H1 (cell line): Measurements from ENCODE around the gene LSM2. TPM values are rescaled to one million over a fixed set of nuclear protein-coding genes. Genes with fewer than 3 reads are reported as not detected.

Experiments used
- CTCF ChIA-PET: fragments of 300-600 bp; sonication (Branson Sonifier 250); formaldehyde crosslinking; loops from one replicate; lab custom pipeline; 2021; ENCODE audit not compliant: partially characterized antibody; lab: Charles Lee
- POLR2A ChIA-PET: fragments of 300-600 bp; sonication (Branson Sonifier 250); formaldehyde crosslinking; loops from one replicate; lab custom pipeline; 2021; ENCODE audit warnings: inconsistent platforms; ENCODE audit not compliant: partially characterized antibody; lab: Charles Lee
- DNase-seq, 2 experiments: peaks; one replicate each; pipeline versions ENCODE4 v3.0.0 to v3.0.0-alpha.2; 2010 to 2022; ENCODE audit warnings: low spot score in 2 of 2, low read depth in 1 of 2, mixed read lengths in 1 of 2
- FAIRE-seq: peaks from 2 replicates; lab custom pipeline; 2011; peaks lifted over from hg19 to GRCh38; lab: Jason Lieb, UNC
- H2AFZ ChIP-seq: 2 replicates; pipeline ENCODE4 v1.8.1; 2012; ENCODE audit warnings: low read length, inconsistent platforms
- H2AK5ac ChIP-seq: 2 replicates; pipeline ENCODE4 v1.6.1; 2013; ENCODE audit warnings: low read depth, low read length
- H2BK120ac ChIP-seq: replicated peaks from 2 replicates; pipeline ENCODE3; 2013; ENCODE audit warnings: low read depth, low read length, inconsistent platforms
- H2BK12ac ChIP-seq: 2 replicates; pipeline ENCODE4 v1.6.1; 2013; ENCODE audit warnings: low read depth, low read length
- H2BK15ac ChIP-seq: 2 replicates; pipeline ENCODE4 v1.6.1; 2013; ENCODE audit warnings: low read length
- H2BK20ac ChIP-seq: 2 replicates; pipeline ENCODE4 v1.6.1; 2013; ENCODE audit warnings: low read length
- H2BK5ac ChIP-seq: 2 replicates; pipeline ENCODE4 v1.6.1; 2013; ENCODE audit warnings: low read depth, low read length
- H3K14ac ChIP-seq: 2 replicates; pipeline ENCODE4 v1.6.1; 2013; ENCODE audit warnings: inconsistent platforms; ENCODE audit not compliant: insufficient read length
- H3K18ac ChIP-seq: 2 replicates; pipeline ENCODE4 v1.6.1; 2013; ENCODE audit warnings: low read length; ENCODE audit errors: extremely low read depth
- H3K23ac ChIP-seq: 2 replicates; pipeline ENCODE4 v1.6.1; 2013; ENCODE audit warnings: inconsistent platforms; ENCODE audit not compliant: insufficient read length
- H3K23me2 ChIP-seq: 2 replicates; pipeline ENCODE4 v1.6.1; 2013; ENCODE audit warnings: low read depth, low read length
- H3K27ac ChIP-seq: 2 replicates; pipeline ENCODE4 v1.6.1; 2011; ENCODE audit warnings: low read depth, low read length, inconsistent platforms
- H3K27me3 ChIP-seq, 4 experiments: replicated peaks in 1 of 4; 1 replicate in 1 of 4; 2 replicates in 3 of 4; pipeline versions ENCODE4 v1.6.1 to v1.8.1; 2011 to 2013; ENCODE audit warnings: low read length in 3 of 4, mild to moderate bottlenecking in 3 of 4, inconsistent platforms in 2 of 4, mixed read lengths in 2 of 4, moderate library complexity in 1 of 4; ENCODE audit not compliant: control insufficient read depth in 3 of 4, insufficient read depth in 3 of 4; ENCODE audit errors: extremely low read depth in 1 of 4
- H3K36me3 ChIP-seq, 4 experiments: 2 replicates each; pipeline versions ENCODE4 v1.6.1 to v1.8.1; 2011 to 2013; ENCODE audit warnings: mild to moderate bottlenecking in 4 of 4, low read length in 3 of 4, moderate library complexity in 2 of 4, control low read depth in 1 of 4, inconsistent platforms in 1 of 4; ENCODE audit not compliant: insufficient read depth in 4 of 4, control insufficient read depth in 2 of 4
- H3K4ac ChIP-seq: replicated peaks from 2 replicates; pipeline ENCODE3; 2013; ENCODE audit warnings: low read length, low read depth, mixed read lengths, inconsistent platforms; ENCODE audit not compliant: insufficient read length
- H3K4me1 ChIP-seq, 4 experiments: replicated peaks in 1 of 4; 1 replicate in 1 of 4; 2 replicates in 3 of 4; pipeline versions ENCODE4 v1.6.1 to v1.8.1; 2011 to 2013; ENCODE audit warnings: low read length in 3 of 4, inconsistent platforms in 2 of 4, mixed read lengths in 1 of 4; ENCODE audit not compliant: insufficient read depth in 4 of 4, control insufficient read depth in 3 of 4
- H3K4me2 ChIP-seq, 2 experiments: 2 replicates each; pipeline versions ENCODE4 v1.6.1 to v1.8.1; 2011 to 2013; ENCODE audit warnings: low read depth in 2 of 2, low read length in 2 of 2, control low read depth in 1 of 2, inconsistent platforms in 1 of 2, mild to moderate bottlenecking in 1 of 2; ENCODE audit not compliant: insufficient read depth in 1 of 2
- H3K4me3 ChIP-seq, 4 experiments: fragments of 200-600, 300-600 bp in 1 of 4; sonication (generic), shearing (Covaris generic), sonication (Bioruptor Twin) in 1 of 4; 2 replicates each; pipeline versions ENCODE4 v1.5.1 to v1.8.1; 2011 to 2016; ENCODE audit warnings: low read length in 4 of 4, low read depth in 3 of 4, control low read depth in 2 of 4, inconsistent platforms in 2 of 4, mild to moderate bottlenecking in 2 of 4, mixed read lengths in 1 of 4, moderate library complexity in 1 of 4; ENCODE audit not compliant: insufficient read depth in 2 of 4; ENCODE audit errors: extremely low read depth in 1 of 4
- H3K56ac ChIP-seq: replicated peaks from 2 replicates; pipeline ENCODE3; 2013; ENCODE audit warnings: low read depth, mild to moderate bottlenecking, mixed read lengths, low read length, inconsistent platforms; ENCODE audit not compliant: insufficient read length
- H3K79me1 ChIP-seq: 2 replicates; pipeline ENCODE4 v1.6.1; 2013; ENCODE audit warnings: low read depth, low read length, control low read depth
- H3K79me2 ChIP-seq, 2 experiments: 2 replicates each; pipeline versions ENCODE4 v1.6.1 to v1.8.1; 2012 to 2013; ENCODE audit warnings: low read length in 2 of 2, mild to moderate bottlenecking in 2 of 2, inconsistent platforms in 1 of 2; ENCODE audit not compliant: insufficient read depth in 2 of 2, control insufficient read depth in 1 of 2
- H3K9ac ChIP-seq, 4 experiments: replicated peaks in 1 of 4; 1 replicate in 1 of 4; 2 replicates in 3 of 4; pipeline versions ENCODE4 v1.6.1 to v1.8.1; 2011 to 2013; ENCODE audit warnings: low read depth in 3 of 4, low read length in 3 of 4, control low read depth in 2 of 4, mild to moderate bottlenecking in 2 of 4, moderate library complexity in 2 of 4, inconsistent platforms in 1 of 4; ENCODE audit errors: extremely low read depth in 1 of 4
- H3K9me3 ChIP-seq, 2 experiments: 2 replicates each; pipeline versions ENCODE4 v1.6.1 to v1.8.1; 2012 to 2013; ENCODE audit warnings: mild to moderate bottlenecking in 2 of 2, moderate library complexity in 2 of 2, control low read depth in 1 of 2, inconsistent platforms in 1 of 2, low read depth in 1 of 2, low read length in 1 of 2, mixed read lengths in 1 of 2; ENCODE audit not compliant: insufficient read depth in 2 of 2
- H4K20me1 ChIP-seq, 2 experiments: replicated peaks in 1 of 2; 2 replicates each; pipeline versions ENCODE3 to v1.8.1; 2011 to 2013; ENCODE audit warnings: inconsistent platforms in 2 of 2, low read length in 2 of 2, mild to moderate bottlenecking in 1 of 2; ENCODE audit not compliant: insufficient read depth in 2 of 2, control insufficient read depth in 1 of 2
- H4K5ac ChIP-seq: 2 replicates; pipeline ENCODE4 v1.6.1; 2013; ENCODE audit warnings: low read length, low read depth, mixed read lengths, inconsistent platforms; ENCODE audit not compliant: insufficient read length
- H4K8ac ChIP-seq: 2 replicates; pipeline ENCODE4 v1.8.0; 2013; ENCODE audit warnings: mild to moderate bottlenecking, moderate library complexity, low read length, inconsistent platforms; ENCODE audit not compliant: insufficient read depth; ENCODE audit errors: extremely low read depth
- H4K91ac ChIP-seq: replicated peaks from 2 replicates; pipeline ENCODE3; 2013; ENCODE audit warnings: low read length, mixed read lengths, inconsistent platforms; ENCODE audit not compliant: insufficient read length
- CREB1 ChIP-seq: IDR thresholded peaks from 2 replicates; pipeline ENCODE4 v1.6.1; 2012; ENCODE audit warnings: inconsistent platforms
- CTCF ChIP-seq, 3 experiments: IDR thresholded peaks; 1 replicate in 2 of 3; 2 replicates in 1 of 3; pipeline versions ENCODE4 v1.5.1 to v1.6.1; 2011; ENCODE audit warnings: low read length in 3 of 3, mild to moderate bottlenecking in 3 of 3, inconsistent platforms in 2 of 3, low read depth in 1 of 3, moderate library complexity in 1 of 3; ENCODE audit not compliant: insufficient read depth in 1 of 3; ENCODE audit errors: control extremely low read depth in 1 of 3
- GTF2F1 ChIP-seq: IDR thresholded peaks from 2 replicates; pipeline ENCODE4 v1.6.1; 2012; ENCODE audit warnings: low read depth, low read length, improper control_type of control experiment, borderline replicate concordance
- HDAC2 ChIP-seq, 2 experiments: fragments of 300-600 bp in 1 of 2; sonication (generic) in 1 of 2; IDR thresholded peaks; 2 replicates each; pipeline ENCODE4 v1.6.1; 2011 to 2012; ENCODE audit warnings: low read depth in 2 of 2, low read length in 2 of 2, mild to moderate bottlenecking in 2 of 2, moderate library complexity in 2 of 2, borderline replicate concordance in 1 of 2, inconsistent platforms in 1 of 2
- NRF1 ChIP-seq: IDR thresholded peaks from 2 replicates; pipeline ENCODE4 v1.6.1; 2011; ENCODE audit warnings: mild to moderate bottlenecking, low read depth, low read length, improper control_type of control experiment
- RAD21 ChIP-seq, 2 experiments: IDR thresholded peaks in 1 of 2; conservative IDR thresholded peaks in 1 of 2; 2 replicates each; pipeline ENCODE4 v1.6.1; 2011; ENCODE audit warnings: low read depth in 2 of 2, low read length in 2 of 2, improper control_type of control experiment in 1 of 2, inconsistent platforms in 1 of 2, mild to moderate bottlenecking in 1 of 2, moderate library complexity in 1 of 2
- RNF2 ChIP-seq: fragments of 200-900, 300-1000 bp; sonication (generic); IDR thresholded peaks from 2 replicates; pipeline ENCODE4 v1.7.1; 2016; ENCODE audit warnings: borderline replicate concordance, low read depth, mild to moderate bottlenecking, antibody characterized with exemption, low read length; ENCODE audit not compliant: poor library complexity, severe bottlenecking; ENCODE audit errors: missing control alignments
- ZNF274 ChIP-seq: IDR thresholded peaks from 2 replicates; pipeline ENCODE4 v1.7.0; 2012; ENCODE audit warnings: low read length, borderline replicate concordance; ENCODE audit errors: extremely low read depth
- WGBS, 2 experiments: shearing (Covaris generic) in 1 of 2; methylation state at CpG; one replicate each; pipeline versions ENCODE4 v1.1.6 to v1.1.7; 2013 to 2015; ENCODE audit warnings: low lambda C conversion rate in 2 of 2, mixed read lengths in 2 of 2, inconsistent platforms in 1 of 2, low coverage in 1 of 2, missing lambda C conversion rate in 1 of 2; ENCODE audit not compliant: insufficient replicate concordance in 2 of 2, insufficient coverage in 1 of 2, insufficient read length in 1 of 2; ENCODE audit errors: extremely low coverage in 1 of 2, missing lambda C conversion rate in 1 of 2; 5-methylcytosine and 5-hydroxymethylcytosine counted together
- polyA plus RNA-seq, 7 experiments: library from polyadenylated mRNA; depleted of rRNA in 3 of 7; stranded (reverse) in 5 of 7; unstranded in 2 of 7; fragments of >200 nt in 5 of 7; fragments of 200-250 nt in 2 of 7; gene quantifications; 1 replicate in 5 of 7; 2 replicates in 1 of 7; 4 replicates in 1 of 7; pipeline versions ENCODE4 v1.2.1 to v1.2.3, GENCODE V29; 2011 to 2013; ENCODE audit warnings: missing spikeins in 2 of 7, mixed read lengths in 2 of 7
- total RNA-seq: library from RNA; stranded (reverse); fragmentation: NEBNext Ultra II Directional; extraction: Animal tissue kit (Norgen Biotek cat#: 25700); gene quantifications from 2 replicates; pipeline ENCODE4 v1.2.1, GENCODE V29; 2021

LSM2 gene
- total and polyA plus RNA-seq, 2 of the 8 experiments (the other 6 are each of a cell fraction or from before 2014, with no cell fraction given) = 127 to 168 TPM

GRCh38 chr6:31769684-31770371, 36.9 kb downstream of the LSM2 start:
- no peak for FAIRE-seq
- H3K23ac ChIP-seq = no peak overlapping the region
- peak; percentile 63 to 96 for DNase-seq
- no peak for TF ChIP-seq ZNF274
- no peak for TF ChIP-seq HDAC2 (IDR thresholded peaks at IDR 0.05; ENCODE audit: borderline replicate concordance in 1 of 2, low read depth in 2 of 2, low read length in 2 of 2)
- peak; percentile 73 to 75 for TF ChIP-seq RAD21 (IDR thresholded peaks at IDR 0.05 in 1 of 2, conservative IDR thresholded peaks at IDR 0.05 in 1 of 2; ENCODE audit: low read depth in 2 of 2, low read length in 2 of 2)
- TF ChIP-seq RNF2 = no peak
- TF ChIP-seq NRF1 = no peak
- TF ChIP-seq CTCF (IDR thresholded peaks at IDR 0.05; ENCODE audit: control extremely low read depth in 1 of 3, insufficient read depth in 1 of 3, low read depth in 1 of 3, low read length in 3 of 3) = peak in 2 of 3 experiments; percentile 85 to 95; a peak in 3 of 4 replicates
- TF ChIP-seq GTF2F1 = no peak
- TF ChIP-seq CREB1 = no peak; the same call in 1 of the 2 replicates

More at GRCh38 chr6:31769684-31770371, 36.9 kb downstream of the LSM2 start:
- Histone ChIP-seq H3K4ac (no peak overlapping the region), H3K4me2 (no peak overlapping the region), H3K18ac (no peak overlapping the region), H4K91ac (no peak overlapping the region), H2AK5ac (no peak overlapping the region), H3K79me2 (no peaks in the 10 kb centered on the region), H2BK120ac (no peak overlapping the region), H3K4me3 (no peak overlapping the region), H3K23me2 (0 out of 2 replicates have a peak, but pooled peaks cover 3% of the 10 kb centered on the region), H3K27ac (no peak overlapping the region), H3K36me3 (no peaks in the 10 kb centered on the region), H3K9me3 (no peaks in the 10 kb centered on the region), H4K5ac (no peak overlapping the region), H2BK20ac (no peak overlapping the region), H2BK15ac (0 out of 2 replicates have a peak overlapping the region, but pooled peaks have one; percentile 12), H4K8ac (no peak overlapping the region), H2AFZ (no peak overlapping the region), H2BK5ac (no peak overlapping the region), H4K20me1 (no peaks in the 10 kb centered on the region), H3K9ac (no peak overlapping the region), H3K79me1 (no peaks in the 10 kb centered on the region), H3K14ac (no peak overlapping the region), H2BK12ac (no peak overlapping the region; the same call in 1 of the 2 replicates), H3K4me1 (peaks cover 0 to 5% (median under 1%) of the 10 kb centered on the region in 4 experiments; a peak in 4 of 7 replicates), H3K56ac (no peak overlapping the region), H3K27me3 (no peaks in the 10 kb centered on the region)
- POLR2A ChIA-PET = interaction anchor here (0.6 to 2.8 kb wide), 18 partner anchors 8 to 190 kb away, joined by 3 to 10 read pairs (median 4); partner anchors contain the start of genes GPANK1, HSPA1A, HSPA1L and MSH5
- CTCF ChIA-PET = interaction anchor here (0.6 to 14.4 kb wide), 50 partner anchors 11 to 1165 kb away, joined by 3 to 228 read pairs (median 5); partner anchors contain the start of genes DDAH2, HSPA1B, LY6G5C and LY6G6F
- WGBS, 2 experiments = 71% methylated on average over 12 of the region's 12 CpGs; no CpG with 5 or more reads in 1 of the 2 experiments
